HL-60/S4 treated with retinoic acid at 250 ng/mL for 4 days and 3 days (cell line): ENCODE data around the gene PDZD8.

Source experiments
- in situ Hi-C: fragments of 300-500 bp; cut with MboI; formaldehyde crosslinking; loops from 2 replicates; pipeline ENCODE4 v1.7.0; 2022; ENCODE audit warnings: low sequenced_read_pairs

PDZD8 gene

DNA sequence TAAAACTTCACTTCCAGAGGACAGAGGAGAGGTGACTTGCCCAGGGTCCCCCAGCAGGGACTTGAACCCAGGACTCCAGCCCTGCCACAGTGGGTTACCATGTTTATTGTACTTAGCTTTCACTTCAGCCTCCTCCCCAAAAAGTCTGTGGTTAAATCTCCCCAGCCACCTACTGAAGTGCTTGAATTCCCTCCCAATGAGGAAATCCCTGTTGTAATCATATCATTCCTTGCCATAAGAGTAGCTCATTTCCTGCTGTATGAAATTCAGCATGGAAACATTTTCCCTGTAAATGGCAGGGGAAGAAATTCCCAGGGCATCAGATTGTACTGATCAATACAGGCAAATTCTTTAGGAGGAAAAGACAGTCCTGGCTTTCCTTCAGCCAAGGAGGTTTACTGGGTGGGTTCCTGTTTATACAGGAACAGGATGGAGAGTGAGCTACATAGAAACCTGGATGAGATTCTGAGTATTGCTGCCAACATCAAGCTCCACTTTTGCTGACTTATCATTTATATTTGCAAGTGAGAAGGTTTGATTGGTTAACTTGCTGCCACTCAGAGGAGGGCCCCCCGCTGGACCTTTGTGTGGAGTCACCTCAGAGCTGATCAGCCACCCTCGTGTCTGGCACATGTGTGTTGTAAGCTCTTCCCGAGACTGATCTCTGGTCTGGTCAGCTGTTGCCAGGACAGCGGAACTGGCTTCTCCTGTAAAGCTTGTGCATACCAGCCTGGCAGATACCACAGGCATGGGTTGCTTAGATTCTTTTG lies 16.4 kb upstream of the PDZD8 start:
- in situ Hi-C loops, result no loop called here

GRCh38 chr10:117390420-117390819 lies 15.2 kb upstream of the PDZD8 start:
- in situ Hi-C loops, result no loop called here

DNA sequence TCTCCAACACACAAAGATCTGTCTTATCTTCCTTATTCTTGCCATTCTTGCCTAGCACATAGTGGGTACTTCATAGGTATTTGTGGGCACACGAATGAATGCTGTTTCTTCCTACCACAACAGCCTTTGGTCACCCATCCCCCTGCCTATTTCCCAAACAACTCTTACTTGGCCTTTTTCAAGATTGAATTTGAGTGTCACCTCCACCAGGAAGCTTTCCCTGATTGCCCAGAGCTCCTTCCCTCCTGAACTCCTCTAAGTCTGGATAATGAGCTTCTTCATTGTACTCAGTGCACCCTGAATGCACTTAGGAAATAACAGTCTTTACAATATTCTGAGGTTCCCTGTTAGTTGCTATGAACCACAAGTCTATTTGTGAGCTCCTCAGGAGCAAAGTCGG lies 11.6 kb upstream of the PDZD8 start:
- in situ Hi-C loops, result no loop called here

DNA sequence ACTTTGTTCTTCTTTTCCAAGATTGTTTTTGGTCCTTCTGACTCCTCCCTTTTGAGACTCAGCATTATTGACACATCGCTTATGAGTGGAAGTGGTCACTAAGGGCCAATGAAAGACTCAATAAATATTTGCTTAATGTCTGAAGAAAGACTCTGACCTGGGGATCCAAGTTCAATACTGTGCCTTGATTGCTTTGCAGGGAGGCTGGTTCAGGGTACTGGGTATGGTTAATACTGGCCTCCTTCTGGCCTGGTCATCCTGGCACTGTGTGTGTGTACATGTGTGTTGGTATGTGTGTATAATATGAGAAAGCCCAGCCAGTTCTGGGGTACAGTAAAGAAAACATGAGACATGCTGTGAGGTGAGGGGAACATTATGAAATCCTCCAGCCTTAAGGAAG lies 7.6 kb upstream of the PDZD8 start:
- in situ Hi-C loops, result no loop called here

- in situ Hi-C loops, result no loop called here
Measured at GRCh38 chr10:117374506-117375359, 507 bp downstream of the PDZD8 start.

DNA sequence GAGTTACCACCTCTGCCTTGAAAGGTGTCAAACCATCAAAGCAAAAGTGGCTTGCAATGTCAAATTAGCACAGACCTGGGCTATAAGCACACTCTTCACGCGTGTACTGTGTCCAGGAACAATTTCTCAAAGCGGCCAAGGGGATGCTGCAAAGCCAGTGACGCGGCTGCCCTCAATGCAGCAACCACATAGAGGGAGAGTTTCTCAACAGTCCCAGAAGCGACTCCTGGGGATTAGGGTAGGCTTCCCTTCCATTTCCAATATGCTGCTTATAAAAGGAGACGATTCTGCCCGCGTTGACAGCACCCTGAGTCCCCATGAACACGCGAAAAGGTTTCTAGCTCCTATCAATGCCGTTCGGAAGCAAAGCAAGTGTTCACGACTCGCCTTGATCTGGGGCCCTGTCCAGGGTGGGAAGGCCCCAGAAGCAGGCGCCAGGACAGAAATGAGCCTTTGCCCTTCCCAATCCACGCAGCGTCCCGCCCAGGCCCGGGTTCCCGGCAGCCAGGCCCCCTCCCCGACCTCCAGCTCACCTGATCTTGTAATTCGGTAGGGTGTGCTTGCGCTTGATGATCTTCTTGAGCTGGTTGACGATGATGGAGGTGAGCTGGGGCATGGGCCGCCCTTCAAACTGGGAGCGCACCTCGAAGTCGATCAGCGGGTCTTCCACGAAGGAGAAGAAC lies 1.3 kb downstream of the PDZD8 start:
- in situ Hi-C loops, result no loop called here

GRCh38 chr10:117370205-117370604 lies 5.0 kb downstream of the PDZD8 start:
- in situ Hi-C loops, result no loop called here

GRCh38 chr10:117367718-117368117 lies 7.5 kb downstream of the PDZD8 start:
- in situ Hi-C loops, result no loop called here

GRCh38 chr10:117366741-117367140 lies 8.5 kb downstream of the PDZD8 start:
- in situ Hi-C loops, result no loop called here

DNA sequence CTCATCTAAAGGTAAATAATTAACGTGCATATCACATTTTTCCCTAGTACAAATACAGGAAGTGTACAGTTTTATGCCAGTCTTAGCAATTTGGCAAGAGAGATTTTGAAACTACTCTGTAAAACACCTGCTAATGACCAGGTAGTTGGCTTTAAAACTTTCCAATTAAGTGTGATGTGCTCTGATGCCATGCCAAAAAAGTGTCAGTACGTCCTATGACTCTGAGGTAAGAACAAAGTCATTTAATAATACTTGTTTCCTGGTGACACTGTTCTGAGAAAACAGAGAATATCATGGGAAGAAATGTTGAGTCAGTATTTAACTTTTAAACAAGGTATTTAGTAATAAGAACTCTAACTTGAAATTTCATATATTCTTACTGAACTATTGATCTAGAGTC lies 9.6 kb downstream of the PDZD8 start:
- in situ Hi-C loops, result no loop called here

DNA sequence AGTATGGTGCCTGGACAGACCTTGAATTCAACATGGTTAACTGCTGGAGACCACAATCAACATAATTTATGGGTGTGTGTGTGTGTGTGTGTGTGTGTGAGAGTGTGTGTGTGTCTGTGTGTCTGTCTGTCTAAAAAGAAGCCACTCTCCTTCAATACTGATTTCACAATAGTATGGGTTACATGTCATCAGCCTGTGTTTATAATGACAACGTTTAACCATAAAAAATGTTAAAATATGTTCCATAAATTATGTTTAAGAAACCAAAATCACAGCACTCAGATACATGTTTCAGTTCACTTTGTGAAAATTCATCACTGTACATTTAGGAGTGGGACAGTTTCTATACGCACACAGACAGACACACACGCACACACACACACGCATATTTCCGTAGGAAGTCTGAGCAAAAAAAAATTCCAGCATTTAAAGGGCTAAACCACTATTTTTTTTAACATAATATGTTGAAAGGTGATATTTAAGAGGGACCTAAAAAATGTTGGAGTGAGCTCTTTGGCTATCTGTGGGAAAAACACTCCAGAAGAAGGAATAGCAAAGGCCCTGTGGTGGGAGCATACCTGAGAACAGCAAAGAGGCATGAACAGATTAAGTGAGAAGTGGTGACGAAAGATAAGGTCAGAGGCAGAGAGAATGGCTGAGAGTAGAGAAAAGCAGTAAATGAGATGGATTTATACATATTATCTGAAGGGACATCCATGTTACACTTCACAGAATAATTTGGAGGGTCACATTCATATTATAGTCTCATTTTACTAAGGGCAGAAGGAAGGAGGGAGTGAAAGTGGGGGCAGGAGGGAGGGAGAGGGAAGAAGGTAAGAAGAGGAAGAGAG lies 10.9 kb downstream of the PDZD8 start:
- in situ Hi-C loops, result no loop called here

- in situ Hi-C loops, result no loop called here
Measured at GRCh38 chr10:117363028-117363427, 12.2 kb downstream of the PDZD8 start.

- in situ Hi-C loops, result no loop called here
Measured at GRCh38 chr10:117362313-117362712, 12.9 kb downstream of the PDZD8 start.

- in situ Hi-C loops, result no loop called here
Measured at GRCh38 chr10:117360994-117361667, 14.1 kb downstream of the PDZD8 start.

DNA sequence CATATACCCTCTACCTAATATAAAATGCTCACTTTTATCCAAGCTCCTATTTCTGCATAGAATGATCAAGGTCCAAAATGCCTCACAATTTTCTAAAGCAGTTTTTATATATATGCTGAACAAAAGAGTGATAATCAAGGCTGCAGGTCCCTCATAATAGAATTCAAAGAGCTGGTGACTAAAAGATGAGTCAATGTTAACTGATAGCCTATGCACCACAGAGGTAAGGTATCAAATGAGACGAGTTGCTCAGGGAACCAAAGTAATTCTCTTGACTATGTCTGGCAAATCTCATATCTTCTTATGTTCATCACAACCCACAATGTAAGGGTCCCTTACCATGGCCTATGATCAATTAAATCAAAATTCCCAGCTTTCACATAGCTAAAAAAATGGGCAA lies 15.2 kb downstream of the PDZD8 start:
- in situ Hi-C loops, result no loop called here

GRCh38 chr10:117355072-117355471 lies 20.2 kb downstream of the PDZD8 start:
- in situ Hi-C loops, result no loop called here

DNA sequence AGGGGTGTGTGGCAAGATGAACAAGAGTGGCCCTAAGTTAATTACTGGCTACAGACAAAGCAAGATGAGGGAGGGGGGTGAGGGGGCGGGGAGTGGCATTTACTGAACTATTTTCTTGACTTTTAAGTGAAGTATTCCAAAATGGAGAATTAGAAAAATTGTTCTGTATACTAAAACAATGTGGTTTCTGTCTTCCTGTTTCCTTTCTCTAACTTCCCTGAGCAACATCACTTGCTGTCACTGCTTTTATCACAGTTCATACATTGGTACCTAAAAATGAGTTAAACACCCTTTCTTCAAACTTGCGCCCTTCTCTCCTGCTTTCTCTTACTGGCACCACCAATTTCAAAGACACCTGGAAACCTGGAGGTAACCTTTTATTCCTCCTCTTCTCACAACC lies 21.6 kb downstream of the PDZD8 start:
- in situ Hi-C loops, result no loop called here

DNA sequence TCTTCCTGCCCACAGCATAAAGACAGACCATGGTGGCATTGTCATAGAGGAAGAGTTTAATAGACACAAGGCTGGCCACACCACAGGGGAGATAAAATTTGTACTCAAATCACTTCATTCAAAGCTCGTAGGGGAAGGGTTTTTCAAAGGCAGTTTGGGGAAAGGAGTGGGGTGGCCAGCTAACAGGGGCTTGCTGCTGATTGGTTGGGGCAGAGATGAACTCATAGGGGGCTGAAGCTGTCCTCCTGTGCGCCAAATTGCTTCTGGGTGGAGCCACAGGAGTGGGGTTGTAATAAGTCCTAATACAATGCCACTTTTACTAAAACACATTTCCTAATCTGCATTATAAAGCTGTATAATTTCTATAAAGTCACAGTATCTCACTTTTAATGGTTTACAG lies 22.5 kb downstream of the PDZD8 start:
- in situ Hi-C loops, result no loop called here

DNA sequence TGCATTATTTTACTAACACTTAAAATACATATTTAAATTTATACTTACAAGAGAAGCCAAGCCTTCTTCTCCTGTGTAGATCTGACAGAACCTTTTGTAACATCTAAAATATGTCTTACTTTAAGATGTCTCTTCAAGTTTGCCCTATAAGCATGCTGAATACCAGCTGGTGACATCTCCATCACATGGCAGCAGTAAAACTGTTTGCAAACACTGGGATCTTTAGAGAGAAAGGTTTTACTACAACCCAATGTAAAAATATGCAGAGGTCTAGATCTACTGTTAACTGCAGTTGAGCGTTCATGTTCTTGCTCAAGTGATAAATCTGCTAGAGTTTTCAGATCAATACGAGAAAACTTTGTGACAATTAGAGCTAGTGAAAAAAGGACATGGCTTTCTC lies 23.2 kb downstream of the PDZD8 start:
- in situ Hi-C loops, result no loop called here

DNA sequence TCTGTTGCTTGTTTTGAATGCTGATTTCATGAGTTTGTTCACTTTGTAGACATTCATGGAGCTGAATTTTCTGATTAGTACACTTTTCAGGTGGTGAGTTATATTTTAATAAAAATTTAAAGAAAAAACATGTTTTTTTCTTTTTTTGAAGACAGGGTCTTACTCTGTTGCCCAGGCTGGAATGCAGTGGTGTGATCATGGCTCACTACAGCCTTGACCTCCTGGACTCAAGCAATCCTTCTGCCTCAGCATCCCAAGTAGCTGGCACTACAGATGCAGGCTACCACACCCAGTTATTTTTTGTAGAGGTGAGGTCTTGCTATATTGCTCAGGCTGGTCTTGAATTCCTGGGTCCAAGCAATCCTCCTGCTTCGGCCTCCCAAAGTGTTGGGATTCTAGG lies 23.7 kb downstream of the PDZD8 start:
- in situ Hi-C loops, result no loop called here
